LHCN-M2 (cell line): ENCODE results near the gene OR8B8. TPM values are rescaled to one million over a fixed set of nuclear protein-coding genes. Genes with fewer than 3 reads are reported as not detected.
"Not testable (repeated sequence)": the region's sequence is repeated elsewhere in the genome, so short reads cannot be mapped to it uniquely, and the experiment has no call there.

ENCODE experiments used
- DNase-seq: peaks from one replicate; pipeline ENCODE4 v3.0.0-alpha.2; 2012; ENCODE audit warnings: low read depth
- polyA plus RNA-seq: library from polyadenylated mRNA; unstranded; fragments of >200 nt; gene quantifications from one replicate; pipeline ENCODE4 v1.2.1, GENCODE V29; 2012; ENCODE audit warnings: missing spikeins
- total RNA-seq: library from RNA; depleted of rRNA; stranded (reverse); fragments of >200 nt; gene quantifications from 2 replicates; pipeline ENCODE4 v1.2.3, GENCODE V29; 2014; rRNA removed

OR8B8 gene, protein sequence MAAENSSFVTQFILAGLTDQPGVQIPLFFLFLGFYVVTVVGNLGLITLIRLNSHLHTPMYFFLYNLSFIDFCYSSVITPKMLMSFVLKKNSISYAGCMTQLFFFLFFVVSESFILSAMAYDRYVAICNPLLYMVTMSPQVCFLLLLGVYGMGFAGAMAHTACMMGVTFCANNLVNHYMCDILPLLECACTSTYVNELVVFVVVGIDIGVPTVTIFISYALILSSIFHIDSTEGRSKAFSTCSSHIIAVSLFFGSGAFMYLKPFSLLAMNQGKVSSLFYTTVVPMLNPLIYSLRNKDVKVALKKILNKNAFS
- not detected in 2 replicates for total RNA-seq
- polyA plus RNA-seq = not detected

GRCh38 chr11:124445646-124446150 lies at the start of gene OR8B8:
Gene OR8B8, minus strand, starts transcription at chr11:124445696. Its CDS starts 4,611 bp downstream, at chr11:124441085.
- no peak for DNase-seq

- DNase-seq = no peak
Measured at GRCh38 chr11:124493016-124493655, 47.6 kb upstream of the OR8B8 start.

DNA sequence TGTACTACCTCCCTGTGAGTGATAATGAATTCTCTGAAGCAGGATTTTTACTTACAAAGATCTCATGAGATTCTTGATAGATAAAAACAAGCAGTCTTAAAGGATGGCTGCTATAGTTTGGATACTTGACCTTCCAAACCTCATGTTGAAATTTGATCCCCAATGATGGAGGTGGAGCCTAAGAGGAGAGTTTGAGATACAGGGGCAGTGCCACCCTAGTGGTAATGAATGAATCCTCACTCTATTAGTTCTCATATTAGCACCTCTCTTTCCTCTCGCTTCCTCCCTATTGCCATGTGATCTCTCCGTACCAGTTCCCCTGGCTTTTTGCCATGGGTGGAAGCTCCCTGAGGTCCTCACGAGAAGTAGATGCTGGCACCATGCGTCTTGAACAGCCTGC lies 37.9 kb upstream of the OR8B8 start:
- DNase-seq = no peak

DNA sequence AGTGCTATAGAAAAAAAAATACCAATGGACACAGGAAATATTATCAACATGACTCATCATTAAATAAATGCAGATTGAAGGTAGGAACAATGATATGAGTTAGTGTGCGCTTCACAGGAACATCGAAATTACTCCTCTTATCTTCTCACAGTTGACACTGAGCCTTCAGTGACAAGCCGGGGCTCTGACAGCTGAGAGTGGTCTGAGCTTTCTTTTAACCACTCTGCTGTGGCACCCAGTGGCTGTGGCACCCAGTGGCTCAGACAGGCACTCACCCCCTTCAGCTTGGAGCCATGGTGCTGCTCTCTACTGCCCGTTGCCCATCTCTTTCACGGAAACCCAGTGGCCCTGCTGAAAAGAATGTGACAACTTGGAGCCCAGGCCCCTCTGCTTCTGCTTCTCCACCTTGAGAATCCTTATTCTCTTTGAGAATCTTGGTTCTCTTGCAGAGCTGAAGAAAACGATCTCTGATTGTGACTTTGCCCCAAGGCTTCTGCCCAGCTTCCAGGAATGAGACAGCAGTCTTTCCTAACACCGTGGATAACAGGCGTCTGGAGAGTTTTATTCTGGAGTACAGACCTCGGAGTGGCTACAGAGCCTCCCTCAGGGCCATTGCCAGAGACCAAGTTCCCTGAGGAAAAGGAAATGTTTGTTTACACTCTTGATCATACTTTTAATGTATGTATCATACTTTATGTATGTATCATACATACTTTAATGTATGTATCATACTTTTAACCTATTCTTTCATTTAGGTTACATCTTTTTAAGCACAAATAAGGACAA lies 37.1 kb upstream of the OR8B8 start:
- no peak for DNase-seq

GRCh38 chr11:124481365-124482323 lies 36.1 kb upstream of the OR8B8 start:
- peak; percentile 34 for DNase-seq

DNA sequence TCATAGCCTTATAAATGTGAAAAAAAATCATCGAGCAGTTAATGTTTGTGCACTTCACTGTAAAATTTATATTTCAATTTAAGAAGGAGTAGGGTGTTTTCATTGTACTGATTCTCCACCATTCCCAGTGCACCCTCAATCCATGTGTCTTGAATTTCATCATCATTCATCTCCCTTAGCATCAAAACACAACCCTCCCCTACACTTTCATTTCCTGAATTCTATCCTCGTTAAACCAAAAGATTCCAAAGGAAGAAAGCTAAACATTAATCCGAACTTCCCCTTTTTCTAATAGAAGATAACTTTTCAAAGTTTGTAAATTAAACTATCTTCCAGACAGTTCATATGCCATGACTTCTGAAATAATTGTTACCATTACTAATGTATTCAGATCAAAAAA lies 34.1 kb upstream of the OR8B8 start:
- DNase-seq = no peak

- no peak for DNase-seq
Measured at GRCh38 chr11:124475265-124475664, 29.8 kb upstream of the OR8B8 start.

- DNase-seq = no peak
Measured at GRCh38 chr11:124474779-124475178, 29.3 kb upstream of the OR8B8 start.

GRCh38 chr11:124474079-124474478 lies 28.6 kb upstream of the OR8B8 start:
- DNase-seq = no peak

- no peak for DNase-seq
Measured at GRCh38 chr11:124473476-124473875, 28.0 kb upstream of the OR8B8 start.

DNA sequence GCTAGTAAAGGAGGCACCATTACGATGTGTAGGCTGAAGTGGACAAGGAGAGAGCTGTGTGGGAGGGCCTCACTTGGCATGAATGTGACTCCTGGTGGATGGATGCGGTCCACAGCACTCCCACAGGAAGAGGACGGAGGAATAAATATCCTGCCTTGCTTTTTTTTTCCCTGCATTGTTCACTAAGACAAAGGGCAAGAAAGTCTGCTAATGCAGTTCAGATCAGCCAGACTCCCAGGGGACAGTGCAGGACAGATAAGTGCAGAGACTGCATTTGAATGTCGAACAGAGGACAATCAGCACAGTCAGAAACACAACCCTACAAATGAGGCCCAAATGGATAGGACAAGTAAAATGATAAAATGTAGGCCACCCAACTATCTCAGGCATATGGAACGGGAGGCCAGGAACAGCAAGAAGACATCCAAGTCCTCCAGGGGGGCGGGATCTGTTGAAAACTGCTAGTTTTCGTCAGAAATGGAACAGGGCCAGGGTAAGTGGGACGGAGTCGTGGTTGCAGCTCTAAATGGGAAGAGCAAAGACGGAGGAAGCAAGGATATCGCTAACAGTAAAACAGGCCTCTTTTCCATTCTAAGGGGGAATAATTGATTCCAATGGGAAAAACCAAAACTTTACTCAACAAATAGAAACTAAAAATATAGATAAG lies 25.2 kb upstream of the OR8B8 start:
- no peak for DNase-seq

DNA sequence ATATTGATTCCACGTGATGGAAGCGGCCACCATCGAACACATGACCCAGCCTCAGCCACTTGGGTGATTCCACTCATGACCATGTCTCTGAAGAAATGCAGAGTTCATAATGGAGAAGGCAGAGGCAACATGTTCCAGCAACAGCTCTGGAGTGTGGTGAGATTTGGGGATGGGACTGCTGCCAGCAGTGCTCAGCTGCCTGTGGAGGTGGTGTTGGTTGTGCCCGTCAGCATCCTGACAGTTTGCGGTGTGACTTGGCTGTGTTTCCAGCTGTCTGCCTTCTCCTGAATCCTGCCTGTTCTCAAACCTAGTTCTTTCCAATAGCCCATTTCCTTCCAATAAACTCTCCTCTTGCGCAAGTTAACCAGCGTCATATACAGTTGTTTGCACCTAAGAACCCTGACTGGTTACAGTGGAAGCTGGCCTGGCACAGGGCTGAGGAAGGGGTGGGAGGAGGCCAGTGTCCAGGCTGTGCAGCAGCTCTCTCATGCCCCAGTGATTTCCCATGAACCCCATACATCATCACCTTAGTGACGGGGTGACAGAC lies 22.0 kb upstream of the OR8B8 start:
- DNase-seq = peak; percentile 32

DNA sequence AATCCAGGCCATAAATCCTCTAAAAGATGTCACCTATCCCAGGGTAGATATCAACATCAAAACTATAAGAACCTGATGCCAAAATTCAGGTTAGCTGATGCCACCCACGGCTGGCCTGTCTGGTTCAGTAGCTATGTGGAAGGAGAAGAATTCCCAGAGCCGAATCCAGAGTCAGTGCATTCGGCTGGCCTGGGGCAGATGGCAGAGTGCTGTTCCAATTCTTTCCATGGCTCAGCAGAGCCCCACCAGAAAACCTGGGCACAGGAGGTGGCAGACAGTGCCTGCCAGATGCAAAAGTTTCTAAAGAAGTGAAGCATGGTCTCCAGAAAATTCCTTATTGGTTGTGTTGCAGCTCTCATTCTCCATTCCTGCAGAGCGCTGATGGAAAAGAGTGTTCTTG lies 19.9 kb upstream of the OR8B8 start:
- no peak for DNase-seq

- DNase-seq = no peak
Measured at GRCh38 chr11:124463990-124464389, 18.5 kb upstream of the OR8B8 start.

GRCh38 chr11:124463324-124463723 lies 17.8 kb upstream of the OR8B8 start:
- no peak for DNase-seq

DNA sequence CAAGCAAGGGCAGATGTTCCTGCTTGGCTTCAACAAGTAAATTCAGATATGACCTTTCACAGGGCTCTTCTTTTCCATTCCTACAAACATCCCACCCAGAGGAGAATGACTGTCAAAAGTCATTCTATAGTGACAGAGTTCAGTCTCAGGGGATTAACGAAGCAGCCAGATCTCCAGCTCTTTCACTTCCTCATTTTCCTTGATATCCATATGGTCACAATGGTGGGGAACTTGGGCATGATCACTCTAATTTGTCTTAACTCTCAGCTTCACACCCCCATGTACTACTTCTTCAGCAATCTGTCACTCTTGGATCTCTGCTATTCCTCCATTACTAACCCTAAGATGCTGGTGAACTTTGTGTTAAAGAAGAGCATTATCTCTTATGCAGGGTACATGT lies 15.0 kb upstream of the OR8B8 start:
- DNase-seq = no peak

GRCh38 chr11:124459379-124459778 lies 13.9 kb upstream of the OR8B8 start:
- not testable (repeated sequence) for DNase-seq

DNA sequence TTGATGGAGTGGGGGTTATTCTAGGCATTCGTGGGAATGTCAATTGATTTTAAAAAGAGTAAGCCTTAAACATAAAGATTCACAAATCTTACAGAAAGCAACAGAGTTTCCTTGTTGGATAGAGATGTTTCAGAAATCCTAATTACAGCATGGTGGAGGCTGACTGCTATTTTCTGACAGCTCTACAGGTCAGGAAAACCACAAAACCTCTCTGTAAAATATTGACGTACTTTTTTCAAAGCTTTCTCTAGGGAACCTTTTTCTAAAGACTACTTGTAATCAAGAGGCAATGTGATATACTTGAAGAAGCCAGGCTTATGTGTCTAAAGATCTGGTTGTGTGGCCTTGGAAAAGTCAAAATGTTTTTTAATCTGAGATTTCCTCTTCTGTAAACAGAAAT lies 9.1 kb upstream of the OR8B8 start:
- DNase-seq = no peak

DNA sequence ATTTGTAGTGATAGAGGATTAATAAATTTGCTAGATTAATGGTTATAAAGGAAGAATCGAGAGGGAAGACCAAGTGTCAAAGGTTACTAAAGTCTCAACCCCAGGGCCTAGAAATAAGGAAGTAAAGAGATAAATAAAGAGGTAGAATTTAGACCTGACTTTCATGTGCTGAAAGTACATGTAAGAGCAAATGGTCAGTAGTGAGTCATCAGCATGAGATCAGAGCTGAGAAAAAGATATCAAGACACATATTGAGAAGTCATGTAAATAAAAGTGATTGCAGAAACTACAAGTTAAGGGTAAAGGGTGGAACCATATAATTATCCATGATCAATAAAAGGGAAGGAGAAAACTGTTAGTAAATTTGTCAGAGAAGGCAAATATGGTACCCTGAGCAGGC lies 1.4 kb upstream of the OR8B8 start:
- no peak for DNase-seq

DNA sequence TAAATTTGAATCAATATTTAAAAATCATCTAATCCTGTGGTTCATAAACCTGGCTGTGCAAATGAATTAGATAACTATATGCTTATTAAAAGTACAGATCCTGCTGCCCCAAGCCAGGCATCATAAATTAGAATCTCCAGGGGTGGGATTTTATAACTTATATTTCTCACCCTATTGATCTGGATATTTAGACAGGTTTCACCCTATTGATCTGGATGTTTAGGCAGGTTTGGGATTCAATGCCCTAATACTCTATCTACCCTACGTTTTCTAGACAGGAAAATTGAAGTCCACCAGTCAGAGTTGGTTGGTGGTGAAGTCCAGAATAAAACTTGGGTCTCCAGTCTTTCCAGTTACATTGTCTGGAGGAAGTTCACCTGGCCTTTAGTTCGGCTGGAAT lies 2.6 kb downstream of the OR8B8 start:
- no peak for DNase-seq
